ENCODE results near the gene SERPINA9.

Gene SERPINA9

GRCh38 chr14:94441531-94442205 lies 34.3 kb downstream of the SERPINA9 start:
- DNase-seq (ENCODE audit: low read depth in 2 of 2), result no peak
- TF ChIP-seq CTCF (IDR thresholded peaks at IDR 0.05; ENCODE audit: low read depth, low read length), result no peak
- no peak overlapping the region for H3K4me3 ChIP-seq (replicated peaks in 1 of 2; ENCODE audit: low read depth in 2 of 2, low read length in 2 of 2)

- no peak for TF ChIP-seq CTCF (IDR thresholded peaks at IDR 0.05; ENCODE audit: low read depth, low read length)
- no peak for DNase-seq (ENCODE audit: low read depth in 2 of 2)
- H3K4me3 ChIP-seq (replicated peaks in 1 of 2; ENCODE audit: low read depth in 2 of 2, low read length in 2 of 2), result no peak overlapping the region
Observed at GRCh38 chr14:94441130-94441529, 34.9 kb downstream of the SERPINA9 start.

DNA sequence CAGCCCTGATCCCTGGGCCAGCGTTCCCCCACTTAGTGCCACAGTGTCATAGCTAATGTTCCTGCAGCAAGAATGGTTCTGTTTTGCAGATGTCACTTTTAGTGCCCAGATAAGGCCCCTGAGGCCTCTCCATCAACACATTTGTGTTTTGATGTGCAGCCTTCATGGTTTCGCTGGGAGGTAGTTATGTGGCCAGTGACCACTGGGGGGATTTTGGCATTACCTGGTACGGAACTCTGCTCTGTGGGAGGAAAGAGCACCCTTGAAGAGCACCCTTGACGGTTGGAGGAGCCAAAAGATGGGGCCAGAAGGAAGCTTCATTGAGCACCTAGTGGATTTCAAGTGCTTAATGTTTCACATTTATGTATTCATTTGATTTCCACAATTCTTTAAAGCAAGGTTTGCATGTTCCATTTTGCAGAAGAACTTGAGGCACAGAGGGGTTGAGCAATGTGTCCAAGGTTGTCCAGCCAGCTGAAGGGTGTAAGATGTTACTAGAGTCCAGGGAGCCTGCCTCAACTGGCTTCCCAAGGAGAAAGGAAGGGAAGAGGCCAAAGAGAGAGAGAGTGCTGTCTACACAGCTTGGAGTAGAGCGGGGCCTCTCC lies 36.4 kb downstream of the SERPINA9 start:
- no peak overlapping the region for H3K4me3 ChIP-seq (replicated peaks in 1 of 2; ENCODE audit: low read depth in 2 of 2, low read length in 2 of 2)
- DNase-seq (ENCODE audit: low read depth in 2 of 2), result no peak
- no peak for TF ChIP-seq CTCF (IDR thresholded peaks at IDR 0.05; ENCODE audit: low read depth, low read length)

DNA sequence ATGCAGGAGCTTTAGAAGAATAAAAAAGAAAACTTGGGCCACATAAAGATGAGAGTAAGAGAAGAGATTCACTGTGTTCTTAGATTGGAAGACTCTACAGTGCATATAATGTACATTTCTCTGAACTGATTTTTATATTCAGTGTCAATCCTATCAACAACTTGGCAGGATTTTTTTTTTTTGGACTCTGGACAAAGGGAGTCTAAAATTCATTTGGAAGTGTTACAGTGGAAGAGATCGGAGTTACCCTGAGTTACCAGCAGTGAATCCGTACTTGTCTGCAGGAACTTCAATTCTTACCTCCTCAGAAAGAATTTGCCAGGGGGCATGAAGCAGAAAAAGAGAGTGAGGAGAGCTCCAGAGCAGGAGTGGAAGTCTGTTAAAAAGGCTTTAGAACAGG lies 47.4 kb downstream of the SERPINA9 start:
- TF ChIP-seq CTCF (IDR thresholded peaks at IDR 0.05; ENCODE audit: low read depth, low read length), result no peak
- H3K4me3 ChIP-seq (replicated peaks in 1 of 2; ENCODE audit: low read depth in 2 of 2, low read length in 2 of 2), result no peak overlapping the region
- DNase-seq (ENCODE audit: low read depth in 2 of 2), result no peak

DNA sequence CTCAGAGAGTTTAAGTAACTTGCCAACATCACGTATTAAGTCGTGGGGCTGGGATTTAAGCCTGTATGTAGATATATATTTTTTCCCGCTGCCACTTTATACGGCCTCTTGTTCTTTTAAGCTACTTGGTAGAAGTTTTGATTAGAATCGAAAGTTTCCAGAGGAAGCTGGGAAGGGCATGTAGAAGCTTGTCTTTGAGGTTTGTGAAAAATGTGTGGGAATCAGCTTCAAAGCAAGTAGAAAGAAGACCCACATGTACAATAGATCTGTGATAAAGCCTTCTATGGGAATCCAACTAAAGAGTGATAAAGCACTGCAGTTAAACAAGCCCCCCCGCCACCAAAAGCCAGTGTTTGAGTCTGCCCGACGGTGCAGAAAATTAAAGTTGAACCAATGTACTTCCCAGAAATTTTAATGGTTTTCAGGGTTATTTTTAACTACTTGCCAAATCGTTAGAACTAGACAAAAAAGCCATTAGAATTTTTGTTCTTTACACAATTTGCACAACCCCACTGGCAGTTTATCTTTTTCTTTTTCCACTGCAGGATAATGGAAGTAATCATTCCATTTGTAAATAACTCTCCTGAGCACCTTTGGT lies 48.9 kb downstream of the SERPINA9 start:
- DNase-seq (ENCODE audit: low read depth in 2 of 2), result no peak
- TF ChIP-seq CTCF (IDR thresholded peaks at IDR 0.05; ENCODE audit: low read depth, low read length), result no peak
- H3K4me3 ChIP-seq (replicated peaks in 1 of 2; ENCODE audit: low read depth in 2 of 2, low read length in 2 of 2), result no peak overlapping the region

DNA sequence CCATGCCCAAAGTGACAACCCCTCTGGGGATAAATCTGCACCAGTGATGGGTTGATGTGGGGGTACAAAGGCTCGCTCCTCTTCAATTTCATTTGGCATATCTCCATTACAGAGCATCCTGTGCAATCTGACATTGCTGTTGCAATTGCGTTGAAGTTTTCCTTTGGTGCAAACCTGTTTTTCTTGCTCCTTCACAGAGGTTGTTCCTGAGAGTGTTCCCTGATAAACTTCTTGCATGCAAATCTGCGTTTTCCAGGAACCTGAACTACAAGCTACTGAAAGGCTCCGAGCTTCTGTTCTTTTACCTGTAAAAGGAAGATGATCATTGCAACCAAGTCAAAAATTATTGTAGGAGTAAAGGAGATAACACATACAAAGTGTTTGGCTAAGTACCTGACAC lies 49.5 kb downstream of the SERPINA9 start:
- no peak for TF ChIP-seq CTCF (IDR thresholded peaks at IDR 0.05; ENCODE audit: low read depth, low read length)
- H3K4me3 ChIP-seq (replicated peaks in 1 of 2; ENCODE audit: low read depth in 2 of 2, low read length in 2 of 2), result no peak overlapping the region

More for the DNA sequence above, 49.5 kb downstream of the SERPINA9 start:
- no peak for DNase-seq (ENCODE audit: low read depth in 2 of 2)
